Mucosa of rectum (tissue), 2 donors: ENCODE data around the gene VENTX.
A peak's percentile ranks its signal among the peaks of the same experiment; 100 is the strongest.

Source experiments
- H3K27ac ChIP-seq, 2 donors: one replicate each; pipeline ENCODE4 v1.7.0; 2013; ENCODE audit warnings: inconsistent platforms in 2 of 2, low read depth in 2 of 2, low read length in 2 of 2
- H3K27me3 ChIP-seq, 2 donors: one replicate each; pipeline ENCODE4 v1.7.0; 2013; ENCODE audit warnings: low read length in 2 of 2; ENCODE audit not compliant: control insufficient read depth in 2 of 2, insufficient read depth in 2 of 2
- H3K36me3 ChIP-seq, 2 donors: one replicate each; pipeline ENCODE4 v1.7.0; 2013; ENCODE audit warnings: low read length in 2 of 2; ENCODE audit not compliant: control insufficient read depth in 2 of 2, insufficient read depth in 2 of 2
- H3K4me1 ChIP-seq, 2 donors: one replicate each; pipeline ENCODE4 v1.7.0; 2013; ENCODE audit warnings: low read length in 2 of 2, mild to moderate bottlenecking in 1 of 2; ENCODE audit not compliant: control insufficient read depth in 2 of 2, insufficient read depth in 2 of 2
- H3K4me3 ChIP-seq, 2 donors: one replicate each; pipeline ENCODE4 v1.7.0; 2013; ENCODE audit warnings: low read length in 2 of 2
- H3K9ac ChIP-seq, 2 donors: one replicate each; pipeline ENCODE4 v1.7.0; 2013; ENCODE audit warnings: low read length in 2 of 2, low read depth in 1 of 2, mild to moderate bottlenecking in 1 of 2
- H3K9me3 ChIP-seq, 2 donors: one replicate each; pipeline ENCODE4 v1.7.0; 2013; ENCODE audit warnings: low read length in 2 of 2; ENCODE audit not compliant: control insufficient read depth in 2 of 2
- donor health status: healthy.
- donor health status: Normal muscosa, but diverticular disease.

Gene VENTX

GRCh38 chr10:133255323-133255722, 17.7 kb downstream of the VENTX start:
- Histone ChIP-seq H3K9ac (no peak overlapping the region), H3K9me3 (no peaks in the 10 kb centered on the region), H3K27ac (no peak overlapping the region), H3K4me3 (no peak overlapping the region), H3K36me3 (no peaks in the 10 kb centered on the region), H3K4me1 (peaks cover 14 to 23% of the 10 kb centered on the region in 2 donors), H3K27me3 (peaks cover 0 to 1% of the 10 kb centered on the region in 2 donors)

- H3K36me3 ChIP-seq = no peaks in the 10 kb centered on the region
- H3K27me3 ChIP-seq = no peaks in the 10 kb centered on the region
- peak overlapping the region; percentile 56 to 67 for H3K27ac ChIP-seq
- peak overlapping the region; percentile 14 to 52 for H3K9ac ChIP-seq
- peaks cover 28 to 31% of the 10 kb centered on the region in 2 donors for H3K4me1 ChIP-seq
- no peaks in the 10 kb centered on the region for H3K9me3 ChIP-seq
- H3K4me3 ChIP-seq = peak overlapping the region; percentile 54 to 56
Measured at GRCh38 chr10:133257489-133258065, 19.9 kb downstream of the VENTX start.

GRCh38 chr10:133258066-133258817, 20.6 kb downstream of the VENTX start:
- H3K36me3 ChIP-seq = no peaks in the 10 kb centered on the region
- peak overlapping the region; percentile 14 to 52 for H3K9ac ChIP-seq
- H3K27me3 ChIP-seq = no peaks in the 10 kb centered on the region
- H3K4me3 ChIP-seq = peak overlapping the region; percentile 54 to 56
- H3K4me1 ChIP-seq = peaks cover 34 to 37% of the 10 kb centered on the region in 2 donors
- peak overlapping the region; percentile 56 to 67 for H3K27ac ChIP-seq
- no peaks in the 10 kb centered on the region for H3K9me3 ChIP-seq

- Histone ChIP-seq H3K4me1 (peaks cover 38 to 45% of the 10 kb centered on the region in 2 donors), H3K27ac (peak overlapping the region; percentile 56 to 67), H3K36me3 (no peaks in the 10 kb centered on the region), H3K9me3 (no peaks in the 10 kb centered on the region), H3K4me3 (no peak overlapping the region), H3K9ac (no peak overlapping the region), H3K27me3 (no peaks in the 10 kb centered on the region)
Measured at GRCh38 chr10:133258818-133259601, 21.4 kb downstream of the VENTX start.

GRCh38 chr10:133259602-133259989, 21.9 kb downstream of the VENTX start:
- Histone ChIP-seq H3K9ac (no peak overlapping the region), H3K9me3 (no peaks in the 10 kb centered on the region), H3K4me1 (peaks cover 44 to 51% of the 10 kb centered on the region in 2 donors), H3K27ac (peak overlapping the region; percentile 12 to 52), H3K27me3 (no peaks in the 10 kb centered on the region), H3K36me3 (no peaks in the 10 kb centered on the region), H3K4me3 (no peak overlapping the region)

- H3K27me3 ChIP-seq = no peaks in the 10 kb centered on the region
- no peaks in the 10 kb centered on the region for H3K36me3 ChIP-seq
- H3K9ac ChIP-seq = peak overlapping the region; percentile 72 to 82
- H3K9me3 ChIP-seq = no peaks in the 10 kb centered on the region
- H3K4me3 ChIP-seq = peak overlapping the region; percentile 58 to 74
- H3K27ac ChIP-seq = peak overlapping the region; percentile 87 to 91
- H3K4me1 ChIP-seq = peaks cover 47 to 53% of the 10 kb centered on the region in 2 donors
Measured at GRCh38 chr10:133260895-133261725, 23.5 kb downstream of the VENTX start.

GRCh38 chr10:133261726-133262325, 24.2 kb downstream of the VENTX start:
- peak overlapping the region; percentile 87 to 91 for H3K27ac ChIP-seq
- peak overlapping the region; percentile 72 to 82 for H3K9ac ChIP-seq
- H3K36me3 ChIP-seq = no peaks in the 10 kb centered on the region
- H3K4me1 ChIP-seq = peaks cover 47 to 53% of the 10 kb centered on the region in 2 donors
- H3K27me3 ChIP-seq = no peaks in the 10 kb centered on the region
- no peaks in the 10 kb centered on the region for H3K9me3 ChIP-seq
- peak overlapping the region; percentile 58 to 74 for H3K4me3 ChIP-seq

GRCh38 chr10:133262696-133263095, 25.0 kb downstream of the VENTX start:
- Histone ChIP-seq H3K27ac (no peak overlapping the region), H3K27me3 (no peaks in the 10 kb centered on the region), H3K4me3 (peak overlapping the region in 1 of 2 donors; percentile 60), H3K9me3 (no peaks in the 10 kb centered on the region), H3K4me1 (peaks cover 45 to 47% of the 10 kb centered on the region in 2 donors), H3K36me3 (no peaks in the 10 kb centered on the region), H3K9ac (peak overlapping the region in 1 of 2 donors; percentile 25)

GRCh38 chr10:133263674-133264073, 26.0 kb downstream of the VENTX start:
- H3K36me3 ChIP-seq = no peaks in the 10 kb centered on the region

More at GRCh38 chr10:133263674-133264073, 26.0 kb downstream of the VENTX start:
- H3K27me3 ChIP-seq = no peaks in the 10 kb centered on the region
- no peak overlapping the region for H3K4me3 ChIP-seq
- no peaks in the 10 kb centered on the region for H3K9me3 ChIP-seq
- no peak overlapping the region for H3K27ac ChIP-seq
- no peak overlapping the region for H3K9ac ChIP-seq
- peaks cover 36 to 37% of the 10 kb centered on the region in 2 donors for H3K4me1 ChIP-seq
